ENCODE data around the gene CA12. TPM values are rescaled to one million over a fixed set of nuclear protein-coding genes. Genes with fewer than 3 reads are reported as not detected.

CA12 gene
- total RNA-seq, 4 donors from 2014 or later: 22.1 to 79.6 (median 37.0) TPM

- H3K4me3 ChIP-seq: no peak overlapping the region
- H3K36me3 ChIP-seq: no peaks in the 10 kb centered on the region
- TF ChIP-seq CTCF (IDR thresholded peaks at IDR 0.05) (no peak), POLR2A (IDR thresholded peaks at IDR 0.05) (no peak)
- H3K4me1 ChIP-seq: peaks cover 0 to 8% (median 0%) of the 10 kb centered on the region in 4 donors
- H3K9me3 ChIP-seq: no peaks in the 10 kb centered on the region
- H3K27ac ChIP-seq: no peak overlapping the region
- no peaks in the 10 kb centered on the region for H3K27me3 ChIP-seq
- no peak for DNase-seq
Measured at GRCh38 chr15:63405683-63406390, 24.2 kb upstream of the CA12 start.

- TF ChIP-seq POLR2A (IDR thresholded peaks at IDR 0.05): no peak
- no peak for TF ChIP-seq CTCF (IDR thresholded peaks at IDR 0.05)
- no peak overlapping the region for H3K4me3 ChIP-seq
- no peak overlapping the region for H3K27ac ChIP-seq
- H3K9me3 ChIP-seq: no peaks in the 10 kb centered on the region
- H3K27me3 ChIP-seq: no peaks in the 10 kb centered on the region
- peaks cover 0 to 8% (median 0%) of the 10 kb centered on the region in 4 donors for H3K4me1 ChIP-seq
- H3K36me3 ChIP-seq: no peaks in the 10 kb centered on the region
- DNase-seq: no peak
Measured at GRCh38 chr15:63405159-63405558, 23.5 kb upstream of the CA12 start.

GRCh38 chr15:63403254-63403945 lies 21.8 kb upstream of the CA12 start:
- H3K27ac ChIP-seq: no peak overlapping the region
- no peak overlapping the region for H3K4me3 ChIP-seq
- TF ChIP-seq POLR2A (IDR thresholded peaks at IDR 0.05) (no peak), CTCF (IDR thresholded peaks at IDR 0.05) (no peak)
- no peaks in the 10 kb centered on the region for H3K27me3 ChIP-seq
- peaks cover 0 to 8% (median 0%) of the 10 kb centered on the region in 4 donors for H3K4me1 ChIP-seq
- H3K9me3 ChIP-seq: no peaks in the 10 kb centered on the region
- DNase-seq: no peak
- no peaks in the 10 kb centered on the region for H3K36me3 ChIP-seq

- no peak for DNase-seq
- no peaks in the 10 kb centered on the region for H3K9me3 ChIP-seq
Measured at GRCh38 chr15:63402498-63403253, 21.0 kb upstream of the CA12 start.

More at GRCh38 chr15:63402498-63403253, 21.0 kb upstream of the CA12 start:
- Histone ChIP-seq H3K27me3 (no peaks in the 10 kb centered on the region), H3K4me1 (peaks cover 0 to 8% (median 0%) of the 10 kb centered on the region in 4 donors), H3K4me3 (no peak overlapping the region), H3K36me3 (no peaks in the 10 kb centered on the region), H3K27ac (no peak overlapping the region)
- TF ChIP-seq CTCF (IDR thresholded peaks at IDR 0.05) (peak; percentile 43 to 77 (median 70)), POLR2A (IDR thresholded peaks at IDR 0.05) (no peak)

All from Peyer's patch (tissue), 4 donors.